IMR-90 (cell line): ENCODE data around the gene MAGEA3. TPM values are rescaled to one million over a fixed set of nuclear protein-coding genes. Genes with fewer than 3 reads are reported as not detected.

Experiments used
- ATAC-seq: fragments of 200-7000 bp; cut with Tn5 transposase; 2 replicates; pipeline ENCODE4 v1.9.1; 2020; ENCODE audit warnings: low read depth, mild to moderate bottlenecking, moderate library complexity
- BruUV-seq: library from RNA; stranded (reverse); fragments of 400-500 nt; replicated peaks from 2 replicates; lab custom pipeline; 2021; lab: Mats Ljungman, UMichigan
- CTCF ChIA-PET: fragments of 300-600 bp; formaldehyde crosslinking; extraction: SDS; loops from one replicate; lab custom pipeline; 2021; ENCODE audit warnings: antibody characterized with exemption; lab: Yijun Ruan, JAX
- POLR2A ChIA-PET: fragments of 300-600 bp; sonication (Branson Sonifier 250); formaldehyde crosslinking; loops from one replicate; lab custom pipeline; 2022; ENCODE audit warnings: antibody characterized with exemption; ENCODE audit not compliant: unreplicated experiment; lab: Charles Lee
- DNase-seq: peaks from one replicate; pipeline ENCODE4 v3.0.0; 2013
- H2AFZ ChIP-seq: replicated peaks from 2 replicates; pipeline ENCODE3; 2013; ENCODE audit warnings: low read length, mild to moderate bottlenecking; ENCODE audit not compliant: poor library complexity
- H2AK5ac ChIP-seq: 2 replicates; pipeline ENCODE4 v1.6.1; 2013; ENCODE audit warnings: low read depth, low read length, inconsistent platforms
- H2AK9ac ChIP-seq: replicated peaks from 2 replicates; pipeline ENCODE3; 2013; ENCODE audit warnings: mild to moderate bottlenecking, low read depth, low read length, moderate library complexity; ENCODE audit not compliant: poor library complexity
- H2BK120ac ChIP-seq: 2 replicates; pipeline ENCODE4 v1.6.1; 2013; ENCODE audit warnings: low read depth, low read length, inconsistent platforms
- H2BK15ac ChIP-seq: 3 replicates; pipeline ENCODE4 v1.6.1; 2013; ENCODE audit warnings: low read depth, low read length, inconsistent platforms
- H2BK20ac ChIP-seq: 2 replicates; pipeline ENCODE4 v1.6.1; 2013; ENCODE audit warnings: low read depth, mild to moderate bottlenecking, inconsistent platforms, low read length, moderate library complexity
- H2BK5ac ChIP-seq: 2 replicates; pipeline ENCODE4 v1.6.1; 2013; ENCODE audit warnings: mild to moderate bottlenecking, low read depth, low read length, inconsistent platforms; ENCODE audit not compliant: poor library complexity, severe bottlenecking
- H3K14ac ChIP-seq: replicated peaks from 2 replicates; pipeline ENCODE4 v1.6.1; 2013; ENCODE audit warnings: low read depth, low read length, inconsistent platforms
- H3K18ac ChIP-seq: 2 replicates; pipeline ENCODE4 v1.6.1; 2013; ENCODE audit warnings: low read depth, low read length, control low read depth
- H3K23ac ChIP-seq: 2 replicates; pipeline ENCODE4 v1.6.1; 2013; ENCODE audit warnings: low read depth, low read length, inconsistent platforms
- H3K27ac ChIP-seq: 2 replicates; pipeline ENCODE4 v1.5.1; 2013; ENCODE audit warnings: mild to moderate bottlenecking, control low read depth, low read length; ENCODE audit not compliant: insufficient read depth
- H3K27me3 ChIP-seq: 2 replicates; pipeline ENCODE4 v1.6.1; 2013; ENCODE audit warnings: low read length; ENCODE audit not compliant: control insufficient read depth, insufficient read depth
- H3K36me3 ChIP-seq: 2 replicates; pipeline ENCODE4 v1.6.1; 2013; ENCODE audit warnings: low read length, mixed read lengths; ENCODE audit not compliant: control insufficient read depth, insufficient read depth
- H3K4ac ChIP-seq: 2 replicates; pipeline ENCODE4 v1.6.1; 2013; ENCODE audit warnings: low read depth, low read length, inconsistent platforms
- H3K4me1 ChIP-seq: 2 replicates; pipeline ENCODE4 v1.6.1; 2013; ENCODE audit warnings: low read length, mixed read lengths; ENCODE audit not compliant: control insufficient read depth, insufficient read depth
- H3K4me2 ChIP-seq: 2 replicates; pipeline ENCODE4 v1.6.1; 2013; ENCODE audit warnings: low read depth, mild to moderate bottlenecking, control low read depth, low read length, moderate library complexity
- H3K4me3 ChIP-seq: 2 replicates; pipeline ENCODE4 v1.5.1; 2013; ENCODE audit warnings: low read depth, mild to moderate bottlenecking, control low read depth, low read length, moderate library complexity; ENCODE audit not compliant: insufficient read depth
- H3K56ac ChIP-seq: 2 replicates; pipeline ENCODE4 v1.6.1; 2013; ENCODE audit warnings: low read length, inconsistent platforms; ENCODE audit not compliant: insufficient read depth; ENCODE audit errors: extremely low read depth
- H3K79me1 ChIP-seq, 2 experiments: 2 replicates each; pipeline ENCODE4 v1.6.1; 2013; ENCODE audit warnings: low read length in 2 of 2, inconsistent platforms in 1 of 2, low read depth in 1 of 2
- H3K9ac ChIP-seq: 2 replicates; pipeline ENCODE4 v1.6.1; 2013; ENCODE audit warnings: low read depth, low read length, control low read depth
- H3K9me1 ChIP-seq: 2 replicates; pipeline ENCODE4 v1.6.1; 2013; ENCODE audit warnings: low read length, inconsistent platforms; ENCODE audit not compliant: insufficient read depth
- H3K9me3 ChIP-seq: 2 replicates; pipeline ENCODE4 v1.6.1; 2013; ENCODE audit warnings: low read length; ENCODE audit not compliant: control insufficient read depth, insufficient read depth
- H4K20me1 ChIP-seq: 2 replicates; pipeline ENCODE4 v1.6.1; 2013; ENCODE audit warnings: low read length, inconsistent platforms; ENCODE audit not compliant: insufficient read depth
- H4K5ac ChIP-seq: 2 replicates; pipeline ENCODE4 v1.6.1; 2013; ENCODE audit warnings: mild to moderate bottlenecking, low read depth, low read length, control low read depth
- H4K8ac ChIP-seq, 2 experiments: 2 replicates each; pipeline ENCODE4 v1.6.1; 2013; ENCODE audit warnings: low read depth in 2 of 2, low read length in 2 of 2, control low read depth in 1 of 2, inconsistent platforms in 1 of 2
- H4K91ac ChIP-seq: 2 replicates; pipeline ENCODE4 v1.6.1; 2013; ENCODE audit warnings: low read depth, low read length, inconsistent platforms; ENCODE audit not compliant: insufficient read depth
- BHLHE40 ChIP-seq: fragments of 150-350 bp; IDR thresholded peaks from 2 replicates; pipeline ENCODE4 v1.6.1; 2016; ENCODE audit warnings: mild to moderate bottlenecking, low read depth, low read length
- CEBPB ChIP-seq: IDR thresholded peaks from 2 replicates; pipeline ENCODE4 v1.6.1; 2012; ENCODE audit warnings: low read depth, low read length, improper control_type of control experiment
- CHD1 ChIP-seq: IDR thresholded peaks from 2 replicates; pipeline ENCODE4 v1.6.1; 2012; ENCODE audit warnings: low read depth, low read length, improper control_type of control experiment
- CTCF ChIP-seq: conservative IDR thresholded peaks from 2 replicates; pipeline ENCODE4 v1.5.1; 2012; ENCODE audit warnings: mild to moderate bottlenecking, low read depth, low read length, improper control_type of control experiment
- ELK1 ChIP-seq: fragments of 150-350 bp; IDR thresholded peaks from 2 replicates; pipeline ENCODE4 v1.6.1; 2016; ENCODE audit warnings: low read depth, mild to moderate bottlenecking, low read length, moderate library complexity, borderline replicate concordance
- FOS ChIP-seq: fragments of 150-350 bp; IDR thresholded peaks from 2 replicates; pipeline ENCODE4 v1.6.1; 2016; ENCODE audit warnings: low read depth, low read length
- MAFK ChIP-seq: IDR thresholded peaks from 2 replicates; pipeline ENCODE4 v1.6.1; 2012; ENCODE audit warnings: low read depth, low read length, improper control_type of control experiment
- MAZ ChIP-seq: IDR thresholded peaks from 2 replicates; pipeline ENCODE4 v1.6.1; 2012; ENCODE audit warnings: low read depth, mild to moderate bottlenecking, low read length, improper control_type of control experiment, moderate library complexity, borderline replicate concordance
- MXI1 ChIP-seq: IDR thresholded peaks from 2 replicates; pipeline ENCODE4 v1.6.1; 2012; ENCODE audit warnings: low read depth, mild to moderate bottlenecking, low read length, moderate library complexity, borderline replicate concordance
- NFE2L2 ChIP-seq: fragments of 150-350 bp; IDR thresholded peaks from 2 replicates; pipeline ENCODE4 v1.6.1; 2016; ENCODE audit warnings: low read depth, mild to moderate bottlenecking, low read length
- POLR2A ChIP-seq: IDR thresholded peaks from 2 replicates; pipeline ENCODE4 v1.6.1; 2012; ENCODE audit warnings: mild to moderate bottlenecking, low read depth, low read length
- RAD21 ChIP-seq: IDR thresholded peaks from 2 replicates; pipeline ENCODE4 v1.6.1; 2012; ENCODE audit warnings: low read length, improper control_type of control experiment
- RCOR1 ChIP-seq: IDR thresholded peaks from 2 replicates; pipeline ENCODE4 v1.6.1; 2012; ENCODE audit warnings: mild to moderate bottlenecking, low read length, improper control_type of control experiment; ENCODE audit not compliant: insufficient replicate concordance
- RFX5 ChIP-seq: IDR thresholded peaks from 2 replicates; pipeline ENCODE4 v1.8.0; 2012; ENCODE audit warnings: low read depth, mild to moderate bottlenecking, low read length, moderate library complexity
- SMC3 ChIP-seq: fragments of 150-350 bp; IDR thresholded peaks from 2 replicates; pipeline ENCODE4 v1.6.1; 2016; ENCODE audit warnings: low read depth, mild to moderate bottlenecking, antibody characterized with exemption, low read length, moderate library complexity
- USF2 ChIP-seq: fragments of 150-350 bp; IDR thresholded peaks from 2 replicates; pipeline ENCODE4 v1.6.1; 2017; ENCODE audit warnings: mild to moderate bottlenecking, antibody characterized with exemption, low read length, low read depth
- WGBS, 2 experiments: methylation state at CpG; one replicate each; pipeline versions ENCODE4 v1.1.5 to v1.1.7; 2013; ENCODE audit warnings: missing lambda C conversion rate in 2 of 2; ENCODE audit not compliant: insufficient read length in 1 of 2; ENCODE audit errors: extremely low coverage in 2 of 2; 5-methylcytosine and 5-hydroxymethylcytosine counted together
- dilution Hi-C: fragments of 300-500 bp; cut with HindIII; formaldehyde crosslinking; loops from one replicate; pipeline ENCODE4 v1.14.3; 2018; ENCODE audit warnings: low sequenced_read_pairs; ENCODE audit not compliant: unreplicated experiment
- in situ Hi-C: fragments of 300-500 bp; cut with MboI; formaldehyde crosslinking; loops from 3 replicates; pipeline ENCODE4 v1.14.3; 2019; ENCODE audit warnings: low sequenced_read_pairs, inconsistent platforms, mixed read lengths
- intact Hi-C: fragments of 100-400 bp; cut with micrococcal nuclease; formaldehyde crosslinking; loops from 2 replicates; pipeline ENCODE4 v1.10.0; 2022
- polyA plus RNA-seq, 3 experiments: library from polyadenylated mRNA; depleted of rRNA; stranded (reverse); fragments of >200 nt; gene quantifications; 2 replicates each; pipeline ENCODE4 v1.2.3, GENCODE V29; 2012; ENCODE audit warnings: low replicate concordance in 1 of 3
- total RNA-seq: library from RNA; depleted of rRNA; stranded (reverse); fragments of >200 nt; gene quantifications from 2 replicates; pipeline ENCODE4 v1.2.3, GENCODE V29; 2012

Gene MAGEA3
- total and polyA plus RNA-seq, 2 of the 4 experiments (the other 2 are of a cell fraction): not detected

- no peak overlapping the region for H3K4ac ChIP-seq
- ChIA-PET POLR2A (no interaction called here), CTCF (interaction anchor here (0.5 kb wide), 1 partner anchor 405 kb away, joined by 3 read pairs; no protein-coding TSS in a partner anchor)
- no peak overlapping the region for H2BK120ac ChIP-seq
- DNase-seq: no peak
- H2BK20ac ChIP-seq: no peak overlapping the region
- no peak overlapping the region for H3K4me3 ChIP-seq
- no peak overlapping the region for H3K14ac ChIP-seq
- H3K4me1 ChIP-seq: no peaks in the 10 kb centered on the region
- no peaks in the 10 kb centered on the region for H3K9me1 ChIP-seq
- no peaks in the 10 kb centered on the region for H4K20me1 ChIP-seq
- no peak overlapping the region for H4K5ac ChIP-seq
- TF ChIP-seq RCOR1 (no peak), FOS (no peak), BHLHE40 (no peak), CEBPB (no peak), RFX5 (no peak), MAFK (no peak), SMC3 (no peak), MXI1 (no peak), CTCF (no peak), POLR2A (no peak), RAD21 (no peak), NFE2L2 (no peak), USF2 (no peak), ELK1 (no peak), MAZ (no peak), CHD1 (no peak)
- H2BK15ac ChIP-seq: no peak overlapping the region
- H3K9ac ChIP-seq: no peak overlapping the region
- H4K8ac ChIP-seq: no peak overlapping the region
- H3K56ac ChIP-seq: no peak overlapping the region
- H2BK5ac ChIP-seq: no peak overlapping the region
- no peak overlapping the region for H3K27ac ChIP-seq
- no peaks in the 10 kb centered on the region for H3K79me1 ChIP-seq
- no peaks in the 10 kb centered on the region for H3K36me3 ChIP-seq
- WGBS, 2 experiments: 58% methylated on average over 3 of the region's 7 CpGs; no CpG with 5 or more reads in 1 of the 2 experiments
- in situ Hi-C loops: no loop called here
- no peak overlapping the region for H2AK9ac ChIP-seq
- no peaks in the 10 kb centered on the region for H3K27me3 ChIP-seq
- no peak for ATAC-seq
- BruUV-seq: no TSS peak
- no peak overlapping the region for H2AFZ ChIP-seq
- intact Hi-C loops: no loop called here
- H3K18ac ChIP-seq: no peak overlapping the region
- dilution Hi-C loops: no loop called here
- H3K23ac ChIP-seq: no peak overlapping the region
- peaks cover 1% of the 10 kb centered on the region; the same call in 1 of the 2 replicates for H3K9me3 ChIP-seq
- H4K91ac ChIP-seq: no peak overlapping the region
- H3K4me2 ChIP-seq: no peak overlapping the region
- no peak overlapping the region for H2AK5ac ChIP-seq
Observed at GRCh38 chrX:152656890-152657289, 41.7 kb upstream of the MAGEA3 start.
